ENCODE data around the gene MBD4. TPM values are rescaled to one million over a fixed set of nuclear protein-coding genes. Genes with fewer than 3 reads are reported as not detected.

Gene MBD4
- total RNA-seq, 2 experiments from 2014 or later, result 46.3 to 74.6 TPM

GRCh38 chr3:129476586-129476985, 36.8 kb upstream of the MBD4 start:
- Histone ChIP-seq H3K4me2 (ENCODE audit: low read length) (no peak overlapping the region), H2AFZ (ENCODE audit: low read length) (no peak overlapping the region), H3K79me2 (ENCODE audit: insufficient read depth, low read depth, low read length) (no peaks in the 10 kb centered on the region), H3K9me2 (ENCODE audit: insufficient read depth, low read length) (no peaks in the 10 kb centered on the region), H3K9me3 (ENCODE audit: low read length) (no peaks in the 10 kb centered on the region), H3K27ac (ENCODE audit: low read depth, low read length, poor library complexity, severe bottlenecking) (no peak overlapping the region), H3K4me3 (ENCODE audit: low read depth, low read length, poor library complexity, severe bottlenecking) (no peak overlapping the region), H3K4me1 (ENCODE audit: insufficient read depth, low read length, poor library complexity, severe bottlenecking) (no peaks in the 10 kb centered on the region), H4K20me1 (ENCODE audit: insufficient read depth, low read length) (no peaks in the 10 kb centered on the region), H3K36me3 (ENCODE audit: insufficient read depth, low read length) (peaks cover 37% of the 10 kb centered on the region)
- intact Hi-C loops (cut with micrococcal nuclease; ENCODE audit: unreplicated experiment), result no loop called here
- BruUV-seq (replicated peaks), result no TSS peak
- no peak for DNase-seq (ENCODE audit: low spot score)
- POLR2A ChIA-PET, result no interaction called here
- CTCF ChIA-PET (ENCODE audit: unreplicated experiment), result no interaction called here
- no peak for TF ChIP-seq EZH2phosphoT487 (IDR thresholded peaks at IDR 0.05; ENCODE audit: borderline replicate concordance, low read depth, low read length)
- no peak for TF ChIP-seq CTCF (conservative IDR thresholded peaks at IDR 0.05; ENCODE audit: low read length)

- no TSS peak for BruUV-seq (replicated peaks)
- ChIA-PET CTCF (ENCODE audit: unreplicated experiment) (no interaction called here), POLR2A (interaction anchor here (1.1 kb wide), 1 partner anchor 201 kb away, joined by 3 read pairs; no protein-coding TSS in a partner anchor)
- H3K36me3 ChIP-seq (ENCODE audit: insufficient read depth, low read length), result peaks cover 37% of the 10 kb centered on the region
- no peaks in the 10 kb centered on the region for H3K4me1 ChIP-seq (ENCODE audit: insufficient read depth, low read length, poor library complexity, severe bottlenecking)
- H4K20me1 ChIP-seq (ENCODE audit: insufficient read depth, low read length), result no peaks in the 10 kb centered on the region
- TF ChIP-seq CTCF (conservative IDR thresholded peaks at IDR 0.05; ENCODE audit: low read length), result no peak
- no peak for TF ChIP-seq EZH2phosphoT487 (IDR thresholded peaks at IDR 0.05; ENCODE audit: borderline replicate concordance, low read depth, low read length)
- H3K4me3 ChIP-seq (ENCODE audit: low read depth, low read length, poor library complexity, severe bottlenecking), result no peak overlapping the region
- intact Hi-C loops (cut with micrococcal nuclease; ENCODE audit: unreplicated experiment), result no loop called here
- no peaks in the 10 kb centered on the region for H3K9me3 ChIP-seq (ENCODE audit: low read length)
- DNase-seq (ENCODE audit: low spot score), result no peak
- no peak overlapping the region for H3K27ac ChIP-seq (ENCODE audit: low read depth, low read length, poor library complexity, severe bottlenecking)
- H2AFZ ChIP-seq (ENCODE audit: low read length), result no peak overlapping the region
- H3K9me2 ChIP-seq (ENCODE audit: insufficient read depth, low read length), result no peaks in the 10 kb centered on the region
- H3K4me2 ChIP-seq (ENCODE audit: low read length), result no peak overlapping the region
- no peaks in the 10 kb centered on the region for H3K79me2 ChIP-seq (ENCODE audit: insufficient read depth, low read depth, low read length)
Observed at GRCh38 chr3:129475863-129476262, 36.1 kb upstream of the MBD4 start.

DNA sequence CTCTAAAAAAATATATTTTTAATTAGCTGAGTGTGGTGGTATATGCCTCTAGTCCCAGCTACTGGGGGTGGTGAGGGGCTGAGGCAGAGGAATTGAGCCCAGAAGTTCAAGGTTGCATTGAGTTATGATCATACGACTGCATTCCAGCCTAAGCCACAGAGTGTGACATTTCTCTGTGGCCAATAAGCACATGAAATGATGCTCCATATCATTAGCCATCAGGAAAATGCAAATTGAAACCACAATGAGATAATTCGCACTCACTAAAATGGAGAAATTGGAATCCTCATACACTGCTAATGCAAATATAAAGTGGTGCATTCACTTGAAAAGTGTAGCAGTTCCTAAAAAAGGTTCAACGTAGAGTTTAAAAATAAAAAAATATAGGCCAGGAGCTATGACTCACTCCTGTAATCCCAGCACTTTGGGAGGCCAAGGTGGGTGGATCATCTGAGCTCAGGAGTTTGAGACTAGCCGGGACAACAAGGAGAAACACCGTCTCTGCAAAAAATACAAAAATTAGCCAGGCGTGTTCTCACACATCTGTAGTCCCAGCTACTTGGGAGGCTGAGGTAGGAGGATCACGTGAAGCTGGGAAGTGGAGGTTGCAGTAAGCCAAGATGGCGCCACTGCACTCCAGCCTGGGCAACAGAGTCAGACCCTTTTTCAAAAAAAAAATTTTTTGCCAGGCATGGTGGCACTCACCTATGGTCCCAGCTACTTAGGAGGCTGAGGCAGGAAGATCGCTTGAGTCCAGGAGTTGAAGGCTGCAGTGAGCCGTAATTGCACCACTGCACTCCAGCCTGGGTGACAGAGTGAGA, 35.4 kb upstream of the MBD4 start:
- Histone ChIP-seq H2AFZ (ENCODE audit: low read length) (no peak overlapping the region), H3K79me2 (ENCODE audit: insufficient read depth, low read depth, low read length) (no peaks in the 10 kb centered on the region), H3K9me3 (ENCODE audit: low read length) (no peaks in the 10 kb centered on the region), H3K4me2 (ENCODE audit: low read length) (no peak overlapping the region), H3K4me3 (ENCODE audit: low read depth, low read length, poor library complexity, severe bottlenecking) (no peak overlapping the region), H3K27ac (ENCODE audit: low read depth, low read length, poor library complexity, severe bottlenecking) (no peak overlapping the region), H4K20me1 (ENCODE audit: insufficient read depth, low read length) (no peaks in the 10 kb centered on the region), H3K36me3 (ENCODE audit: insufficient read depth, low read length) (peaks cover 30% of the 10 kb centered on the region), H3K4me1 (ENCODE audit: insufficient read depth, low read length, poor library complexity, severe bottlenecking) (no peaks in the 10 kb centered on the region), H3K9me2 (ENCODE audit: insufficient read depth, low read length) (no peaks in the 10 kb centered on the region)
- ChIA-PET CTCF (ENCODE audit: unreplicated experiment) (no interaction called here), POLR2A (interaction anchor here (1.1 kb wide), 1 partner anchor 202 kb away, joined by 3 read pairs; no protein-coding TSS in a partner anchor)
- DNase-seq (ENCODE audit: low spot score), result no peak
- no TSS peak for BruUV-seq (replicated peaks)
- intact Hi-C loops (cut with micrococcal nuclease; ENCODE audit: unreplicated experiment), result no loop called here
- no peak for TF ChIP-seq CTCF (conservative IDR thresholded peaks at IDR 0.05; ENCODE audit: low read length)
